PC-9 (cell line): ENCODE data around the gene SRPX. TPM values are rescaled to one million over a fixed set of nuclear protein-coding genes. Genes with fewer than 3 reads are reported as not detected.

Source experiments
- BruUV-seq: library from RNA; stranded (reverse); fragments of 400-500 nt; replicated peaks from 2 replicates; lab custom pipeline; 2021; lab: Mats Ljungman, UMichigan
- CTCF ChIA-PET: fragments of 300-600 bp; sonication (Branson Sonifier 250); formaldehyde crosslinking; loops from one replicate; lab custom pipeline; 2022; ENCODE audit warnings: antibody characterized with exemption; lab: Charles Lee
- POLR2A ChIA-PET: fragments of 300-600 bp; sonication (Branson Sonifier 250); formaldehyde crosslinking; loops from one replicate; lab custom pipeline; 2022; ENCODE audit warnings: antibody characterized with exemption; ENCODE audit not compliant: unreplicated experiment; lab: Charles Lee
- DNase-seq, 2 experiments: peaks; one replicate each; pipeline versions ENCODE4 v3.0.0 to v3.0.0-alpha.2; 2015 to 2022; ENCODE audit warnings: mixed read lengths in 1 of 2
- H2AFZ ChIP-seq: fragments of 200-600 bp; sonication (generic); 2 replicates; pipeline ENCODE4 v1.8.1; 2017; ENCODE audit warnings: antibody characterized with exemption
- H3F3A ChIP-seq: fragments of 200-600 bp; sonication (generic); 2 replicates; pipeline ENCODE4 v1.8.1; 2017; ENCODE audit warnings: antibody characterized with exemption, mild to moderate bottlenecking, low read depth; ENCODE audit not compliant: insufficient read depth
- H3K27ac ChIP-seq: fragments of 200-600 bp; sonication (generic); 2 replicates; pipeline ENCODE4 v1.6.1; 2016; ENCODE audit warnings: mixed run types
- H3K27me3 ChIP-seq: fragments of 200-600 bp; sonication (generic); 2 replicates; pipeline ENCODE4 v1.6.1; 2016; ENCODE audit warnings: low read depth, mixed run types; ENCODE audit not compliant: insufficient read depth
- H3K36me3 ChIP-seq: fragments of 200-600 bp; sonication (generic); 2 replicates; pipeline ENCODE4 v1.6.1; 2016; ENCODE audit warnings: low read depth, mixed run types
- H3K4me1 ChIP-seq: fragments of 200-600 bp; sonication (generic); replicated peaks from 2 replicates; pipeline ENCODE4 v1.6.1; 2016; ENCODE audit warnings: mixed run types; ENCODE audit not compliant: insufficient read depth
- H3K4me2 ChIP-seq: fragments of 200-600 bp; sonication (generic); 2 replicates; pipeline ENCODE4 v1.6.1; 2017; ENCODE audit warnings: mixed run types
- H3K4me3 ChIP-seq: fragments of 200-600 bp; sonication (generic); 2 replicates; pipeline ENCODE4 v1.6.1; 2016; ENCODE audit warnings: mixed run types
- H3K79me2 ChIP-seq: fragments of 200-600 bp; sonication (generic); 2 replicates; pipeline ENCODE4 v1.6.1; 2017; ENCODE audit warnings: low read depth, mixed run types
- H3K9me2 ChIP-seq: fragments of 200-600 bp; sonication (generic); 2 replicates; pipeline ENCODE4 v1.8.1; 2017; ENCODE audit warnings: mild to moderate bottlenecking; ENCODE audit not compliant: insufficient read depth
- H3K9me3 ChIP-seq: fragments of 200-600 bp; sonication (generic); 2 replicates; pipeline ENCODE4 v1.8.1; 2016; ENCODE audit warnings: low read depth; ENCODE audit not compliant: insufficient read depth
- H4K20me1 ChIP-seq: fragments of 200-600 bp; sonication (generic); 2 replicates; pipeline ENCODE4 v1.8.1; 2017; ENCODE audit not compliant: insufficient read depth
- EZH2 ChIP-seq: fragments of 200-600 bp; sonication (generic); IDR thresholded peaks from 2 replicates; pipeline ENCODE4 v1.8.0; 2017; ENCODE audit warnings: antibody characterized with exemption, low read depth
- intact Hi-C: fragments of 100-400 bp; cut with micrococcal nuclease; formaldehyde crosslinking; loops from one replicate; pipeline ENCODE4 v1.10.0; 2022; ENCODE audit not compliant: unreplicated experiment
- total RNA-seq: library from RNA; stranded (reverse); gene quantifications from 2 replicates; pipeline ENCODE4 v1.2.3, GENCODE V29; 2021
- TF ChIP-seq, protein P1 (sequence below): fragments of 200-600 bp; sonication (generic); conservative IDR thresholded peaks from 2 replicates; pipeline ENCODE4 v1.6.1; 2017; ENCODE audit warnings: mixed run types, antibody characterized with exemption, mild to moderate bottlenecking, moderate library complexity

The SRPX gene
- total RNA-seq, 1 experiment from 2014 or later: not detected

DNA sequence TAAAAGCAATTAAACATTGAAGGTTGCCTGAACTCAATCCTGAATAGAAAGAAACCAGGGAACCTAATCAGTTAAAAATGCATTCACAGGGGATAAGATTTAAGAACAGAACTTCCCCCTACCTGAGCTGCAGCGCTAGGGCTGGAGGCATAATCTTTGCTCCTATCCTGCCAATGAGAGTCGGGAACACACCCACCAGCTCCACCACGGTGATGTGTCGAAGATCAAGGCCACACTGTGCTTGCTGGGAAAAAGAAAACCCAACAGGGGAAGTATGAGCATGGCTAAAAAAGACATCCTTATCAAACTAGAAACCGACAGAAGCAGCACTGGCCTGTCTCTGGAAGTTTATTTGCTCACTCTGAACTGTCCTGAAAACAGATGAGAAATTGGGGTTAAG is 66.3 kb downstream of the SRPX start:
- ChIA-PET POLR2A (no interaction called here), CTCF (no interaction called here)
- intact Hi-C loops: no loop called here

GRCh38 chrX:38151441-38151840 is 69.2 kb downstream of the SRPX start:
- ChIA-PET CTCF (no interaction called here), POLR2A (no interaction called here)
- BruUV-seq: no TSS peak
- H3K9me2 ChIP-seq: no peaks in the 10 kb centered on the region
- no peaks in the 10 kb centered on the region for H3K4me1 ChIP-seq
- no peaks in the 10 kb centered on the region for H3K36me3 ChIP-seq
- no peak overlapping the region for H2AFZ ChIP-seq
- H3K79me2 ChIP-seq: no peaks in the 10 kb centered on the region
- H3K27me3 ChIP-seq: no peaks in the 10 kb centered on the region
- H3F3A ChIP-seq: no peaks in the 10 kb centered on the region
- H3K9me3 ChIP-seq: no peaks in the 10 kb centered on the region
- H3K4me2 ChIP-seq: no peak overlapping the region
- no peaks in the 10 kb centered on the region for H4K20me1 ChIP-seq
- TF ChIP-seq EZH2: no peak
- TF ChIP-seq, protein P1, sequence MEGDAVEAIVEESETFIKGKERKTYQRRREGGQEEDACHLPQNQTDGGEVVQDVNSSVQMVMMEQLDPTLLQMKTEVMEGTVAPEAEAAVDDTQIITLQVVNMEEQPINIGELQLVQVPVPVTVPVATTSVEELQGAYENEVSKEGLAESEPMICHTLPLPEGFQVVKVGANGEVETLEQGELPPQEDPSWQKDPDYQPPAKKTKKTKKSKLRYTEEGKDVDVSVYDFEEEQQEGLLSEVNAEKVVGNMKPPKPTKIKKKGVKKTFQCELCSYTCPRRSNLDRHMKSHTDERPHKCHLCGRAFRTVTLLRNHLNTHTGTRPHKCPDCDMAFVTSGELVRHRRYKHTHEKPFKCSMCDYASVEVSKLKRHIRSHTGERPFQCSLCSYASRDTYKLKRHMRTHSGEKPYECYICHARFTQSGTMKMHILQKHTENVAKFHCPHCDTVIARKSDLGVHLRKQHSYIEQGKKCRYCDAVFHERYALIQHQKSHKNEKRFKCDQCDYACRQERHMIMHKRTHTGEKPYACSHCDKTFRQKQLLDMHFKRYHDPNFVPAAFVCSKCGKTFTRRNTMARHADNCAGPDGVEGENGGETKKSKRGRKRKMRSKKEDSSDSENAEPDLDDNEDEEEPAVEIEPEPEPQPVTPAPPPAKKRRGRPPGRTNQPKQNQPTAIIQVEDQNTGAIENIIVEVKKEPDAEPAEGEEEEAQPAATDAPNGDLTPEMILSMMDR: no peak
- intact Hi-C loops: no loop called here
- no peak overlapping the region for H3K27ac ChIP-seq
- H3K4me3 ChIP-seq: no peak overlapping the region
- no peak for DNase-seq

More for the DNA sequence above, 66.3 kb downstream of the SRPX start:
- Histone ChIP-seq H3K4me1 (no peaks in the 10 kb centered on the region), H3K27me3 (no peaks in the 10 kb centered on the region), H3K9me3 (no peaks in the 10 kb centered on the region), H2AFZ (no peak overlapping the region), H4K20me1 (no peaks in the 10 kb centered on the region), H3K27ac (no peak overlapping the region), H3K36me3 (no peaks in the 10 kb centered on the region), H3K4me3 (no peak overlapping the region), H3K9me2 (no peaks in the 10 kb centered on the region), H3K4me2 (no peak overlapping the region), H3F3A (no peaks in the 10 kb centered on the region), H3K79me2 (no peaks in the 10 kb centered on the region)
- no peak for TF ChIP-seq EZH2
- TF ChIP-seq, protein P1: no peak
- BruUV-seq: no TSS peak
- DNase-seq: no peak

DNA sequence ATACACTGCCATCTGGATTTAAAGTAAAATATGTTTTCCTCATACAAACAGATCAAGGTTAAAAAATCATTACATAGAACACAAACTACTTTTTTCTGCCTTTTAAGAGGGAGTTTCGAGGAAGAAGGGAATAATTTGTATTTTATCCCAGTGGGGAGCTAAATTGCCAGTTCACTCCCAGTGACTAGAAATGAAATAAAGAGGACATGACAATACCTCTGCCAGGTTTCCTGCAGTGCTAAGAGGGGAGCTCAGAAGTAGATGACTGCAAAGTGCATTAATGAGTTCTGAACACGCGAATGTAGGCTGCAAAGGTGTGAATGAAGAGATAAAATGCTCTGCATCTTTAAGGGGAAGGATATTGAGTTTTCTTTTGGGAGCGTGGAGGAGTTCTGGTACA is 69.7 kb downstream of the SRPX start:
- TF ChIP-seq, protein P1: no peak
- TF ChIP-seq EZH2: no peak
- Histone ChIP-seq H3K9me2 (no peaks in the 10 kb centered on the region), H3K27ac (no peak overlapping the region), H4K20me1 (no peaks in the 10 kb centered on the region), H3K4me3 (no peak overlapping the region), H3F3A (no peaks in the 10 kb centered on the region), H2AFZ (no peak overlapping the region), H3K36me3 (no peaks in the 10 kb centered on the region), H3K4me2 (no peak overlapping the region), H3K27me3 (no peaks in the 10 kb centered on the region), H3K9me3 (no peaks in the 10 kb centered on the region), H3K4me1 (no peaks in the 10 kb centered on the region), H3K79me2 (no peaks in the 10 kb centered on the region)
- DNase-seq: no peak
- no TSS peak for BruUV-seq
- intact Hi-C loops: no loop called here
- CTCF ChIA-PET: no interaction called here
- POLR2A ChIA-PET: no interaction called here
